ENCODE measurements around the gene SOX10. TPM values are rescaled to one million over a fixed set of nuclear protein-coding genes. Genes with fewer than 3 reads are reported as not detected.

SOX10 gene
- total and polyA plus RNA-seq, 2 of the 13 experiments (the other 11 are each of a cell fraction or from before 2014, with no cell fraction given): not detected

DNA sequence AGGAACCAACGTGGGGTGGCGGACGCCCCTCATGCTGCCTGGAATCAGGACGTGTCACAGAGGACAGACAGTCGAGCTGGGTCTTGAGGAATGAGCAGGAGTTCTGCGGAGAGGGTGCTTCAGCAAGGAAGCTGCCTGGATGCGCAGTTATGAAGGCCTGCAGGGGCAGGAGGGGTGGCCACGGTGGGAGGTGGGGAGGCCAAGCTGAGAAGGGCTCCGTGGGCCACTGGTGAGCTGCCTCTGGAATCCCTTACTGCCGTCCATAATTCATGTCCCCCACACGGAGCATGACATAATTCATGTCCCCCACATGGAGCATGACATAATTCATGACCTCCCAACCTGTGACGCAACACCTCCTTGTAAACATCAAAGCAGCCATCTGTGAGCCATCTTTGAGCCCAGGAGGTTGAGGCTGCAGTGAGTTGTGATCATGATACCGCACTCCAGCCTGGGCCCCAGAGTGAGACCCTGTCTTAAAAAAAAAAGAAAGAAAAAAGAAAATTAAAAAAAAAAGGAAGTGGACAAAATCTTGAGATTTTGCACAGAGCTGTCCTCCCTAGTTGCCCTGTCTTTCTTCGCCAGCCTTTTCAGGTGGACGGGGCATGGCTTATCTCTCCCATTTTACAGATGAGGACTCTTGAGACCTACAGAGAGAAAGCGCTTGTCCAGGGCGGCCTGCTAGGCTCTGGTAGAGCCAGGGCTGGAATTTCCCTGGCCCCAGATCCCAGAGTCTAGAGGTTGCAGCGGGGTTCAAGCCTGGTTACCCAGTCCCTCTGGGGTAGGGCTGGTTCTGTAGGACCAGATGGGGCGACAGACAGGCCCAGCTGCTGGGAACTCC, 48.5 kb upstream of the SOX10 start (continued):
- TF ChIP-seq SP4 (CRISPR knock-in tag; IDR thresholded peaks at IDR 0.05) (0 out of 2 replicates have a peak, but pooled peaks have one; percentile 20), FOSL2 (CRISPR knock-in tag; IDR thresholded peaks at IDR 0.05) (peak; percentile 55), ZNF33A (CRISPR knock-in tag; IDR thresholded peaks at IDR 0.05; ENCODE audit: borderline replicate concordance) (no peak), HIVEP1 (CRISPR knock-in tag; IDR thresholded peaks at IDR 0.05) (no peak), THAP11 (CRISPR knock-in tag; IDR thresholded peaks at IDR 0.05) (peak; percentile 48; the same call in 1 of the 2 replicates), SAP130 (CRISPR knock-in tag; IDR thresholded peaks at IDR 0.05; ENCODE audit: low read depth) (peak; percentile 57), CBX2 (IDR thresholded peaks at IDR 0.05; ENCODE audit: low read depth, low read length) (no peak), CBX2 (CRISPR knock-in tag; IDR thresholded peaks at IDR 0.05; ENCODE audit: low read depth) (no peak), EZH2 (conservative IDR thresholded peaks at IDR 0.05; ENCODE audit: low read depth, low read length) (no peak), SKI (IDR thresholded peaks at IDR 0.05; ENCODE audit: partially characterized antibody) (no peak), RARA (CRISPR knock-in tag; IDR thresholded peaks at IDR 0.05) (peak; percentile 90), HNRNPH1 (optimal IDR thresholded peaks at IDR 0.05; ENCODE audit: low read depth, low read length) (no peak)

DNA sequence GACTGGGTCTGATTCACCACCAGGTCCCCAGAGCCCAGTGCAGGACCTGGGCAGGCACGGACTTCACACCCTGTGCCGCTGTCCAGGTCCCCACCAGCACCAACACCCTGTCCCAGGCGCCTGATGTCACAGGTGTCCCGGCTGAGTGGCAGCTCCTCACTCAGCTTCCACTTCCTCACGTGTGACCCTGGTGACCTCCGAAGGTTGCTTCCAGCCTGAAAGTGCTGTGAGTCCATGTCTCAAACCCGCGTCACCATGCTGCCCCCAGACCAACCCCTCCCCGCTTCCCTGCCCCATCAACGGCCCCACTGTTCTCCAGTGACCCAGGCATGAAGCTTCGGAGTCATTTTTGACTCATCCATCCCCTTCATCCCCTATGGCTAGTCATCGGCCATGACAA, 47.1 kb upstream of the SOX10 start:
- WGBS (ENCODE audit: low lambda C conversion rate): 37% methylated on average over 6 of the region's 12 CpGs
- H3K27me3 ChIP-seq (ENCODE audit: control insufficient read depth in 1 of 2, insufficient read depth in 2 of 2, low read length in 2 of 2): peaks cover 3 to 45% of the 10 kb centered on the region in 2 experiments; a peak in 3 of 5 replicates
- no peaks in the 10 kb centered on the region for H3K36me3 ChIP-seq (replicated peaks in 1 of 2; ENCODE audit: control insufficient read depth in 1 of 2, insufficient read depth in 2 of 2, low read length in 2 of 2)
- H3K27ac ChIP-seq (ENCODE audit: extremely low read length, insufficient read depth, low read length): no peak overlapping the region
- BruUV-seq (replicated peaks): no TSS peak
- POLR2A ChIA-PET: no interaction called here
- H3K4me1 ChIP-seq (ENCODE audit: insufficient read depth, low read length): peaks cover 83% of the 10 kb centered on the region
- no peak overlapping the region for H3K4me3 ChIP-seq (replicated peaks in 1 of 3; ENCODE audit: insufficient read depth in 1 of 3, low read depth in 2 of 3, low read length in 3 of 3)
- TF ChIP-seq BHLHE40 (IDR thresholded peaks at IDR 0.05; ENCODE audit: low read length): peak; percentile 40; the same call in 1 of the 2 replicates
- TF ChIP-seq KDM5A (IDR thresholded peaks at IDR 0.05; ENCODE audit: borderline replicate concordance, low read length): no peak
- no peak overlapping the region for H2AFZ ChIP-seq (ENCODE audit: low read length)
- H3K4me2 ChIP-seq (ENCODE audit: low read depth, low read length): no peak overlapping the region
- H3K9me3 ChIP-seq (ENCODE audit: low read length): no peaks in the 10 kb centered on the region
- intact Hi-C loops (cut with micrococcal nuclease; ENCODE audit: unreplicated experiment) (no loop called here), in situ Hi-C loops (cut with HindIII; ENCODE audit: extremely low pct_ligation_motif_present, low pct_unique_long_range_greater_than_20kb) (no loop called here)
- FAIRE-seq: no peak
- ATAC-seq: no peak
- no peaks in the 10 kb centered on the region for H4K20me1 ChIP-seq (ENCODE audit: insufficient read depth, low read length)
- DNase-seq (ENCODE audit: low spot score): no peak
- no peak overlapping the region for H3K9ac ChIP-seq (ENCODE audit: insufficient read depth, low read depth, low read length)
- CTCF ChIA-PET (ENCODE audit: low intra/inter-chr PET ratio, low total read pairs): no interaction called here
- H3K79me2 ChIP-seq (ENCODE audit: insufficient read depth, low read length): no peaks in the 10 kb centered on the region

All from HepG2 (cell line).